ENCODE data around the gene ZNF490.
"Not testable (repeated sequence)": the region's sequence is repeated elsewhere in the genome, so short reads cannot be mapped to it uniquely, and the experiment has no call there.

ZNF490 gene

GRCh38 chr19:12628040-12629022 lies 17.7 kb upstream of the ZNF490 start:
- TF ChIP-seq, protein P1, sequence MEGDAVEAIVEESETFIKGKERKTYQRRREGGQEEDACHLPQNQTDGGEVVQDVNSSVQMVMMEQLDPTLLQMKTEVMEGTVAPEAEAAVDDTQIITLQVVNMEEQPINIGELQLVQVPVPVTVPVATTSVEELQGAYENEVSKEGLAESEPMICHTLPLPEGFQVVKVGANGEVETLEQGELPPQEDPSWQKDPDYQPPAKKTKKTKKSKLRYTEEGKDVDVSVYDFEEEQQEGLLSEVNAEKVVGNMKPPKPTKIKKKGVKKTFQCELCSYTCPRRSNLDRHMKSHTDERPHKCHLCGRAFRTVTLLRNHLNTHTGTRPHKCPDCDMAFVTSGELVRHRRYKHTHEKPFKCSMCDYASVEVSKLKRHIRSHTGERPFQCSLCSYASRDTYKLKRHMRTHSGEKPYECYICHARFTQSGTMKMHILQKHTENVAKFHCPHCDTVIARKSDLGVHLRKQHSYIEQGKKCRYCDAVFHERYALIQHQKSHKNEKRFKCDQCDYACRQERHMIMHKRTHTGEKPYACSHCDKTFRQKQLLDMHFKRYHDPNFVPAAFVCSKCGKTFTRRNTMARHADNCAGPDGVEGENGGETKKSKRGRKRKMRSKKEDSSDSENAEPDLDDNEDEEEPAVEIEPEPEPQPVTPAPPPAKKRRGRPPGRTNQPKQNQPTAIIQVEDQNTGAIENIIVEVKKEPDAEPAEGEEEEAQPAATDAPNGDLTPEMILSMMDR (conservative IDR thresholded peaks at IDR 0.05; ENCODE audit: low read depth, low read length): no peak
- H3K9ac ChIP-seq: no peak overlapping the region
- H3K79me2 ChIP-seq (ENCODE audit: insufficient read depth, low read depth): no peaks in the 10 kb centered on the region
- no peak overlapping the region for H3K4me2 ChIP-seq
- peaks cover 29% of the 10 kb centered on the region; the same call in 1 of the 2 replicates for H3K36me3 ChIP-seq (ENCODE audit: insufficient read depth)
- H3K4me3 ChIP-seq (IDR thresholded peaks at IDR 0.05; ENCODE audit: insufficient read depth, low read depth, low read length): no peak overlapping the region
- no peak overlapping the region for H2AFZ ChIP-seq (ENCODE audit: low read depth)
- H3K4me1 ChIP-seq (ENCODE audit: low read depth, poor library complexity, severe bottlenecking): no peaks in the 10 kb centered on the region
- H3K27ac ChIP-seq: no peak overlapping the region
- H3K27me3 ChIP-seq (ENCODE audit: insufficient read depth, low read depth): no peaks in the 10 kb centered on the region
- H4K20me1 ChIP-seq (ENCODE audit: insufficient read depth): no peaks in the 10 kb centered on the region

DNA sequence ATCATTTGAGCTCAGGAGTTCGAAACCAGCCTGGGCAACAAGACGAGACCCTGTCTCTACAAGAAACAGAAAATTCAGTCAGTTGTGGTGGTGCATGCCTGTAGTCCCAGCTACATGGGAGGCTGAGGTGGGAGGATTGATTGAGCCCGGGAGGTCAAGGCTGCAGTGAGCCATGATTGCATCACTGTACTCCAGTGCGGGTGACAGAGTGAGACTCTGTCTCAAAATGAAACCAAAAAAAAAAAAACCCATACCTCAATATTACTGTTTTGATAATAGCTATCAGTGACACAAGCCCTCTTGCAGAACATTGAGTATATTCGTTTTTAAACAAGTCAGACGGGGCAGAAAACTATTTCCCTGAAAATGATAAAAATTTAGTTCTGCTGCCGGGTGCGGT lies 16.3 kb upstream of the ZNF490 start:
- TF ChIP-seq, protein P1 (conservative IDR thresholded peaks at IDR 0.05; ENCODE audit: low read depth, low read length): no peak
- H3K4me3 ChIP-seq (IDR thresholded peaks at IDR 0.05; ENCODE audit: insufficient read depth, low read depth, low read length): no peak overlapping the region
- no peak overlapping the region for H2AFZ ChIP-seq (ENCODE audit: low read depth)
- H3K4me1 ChIP-seq (ENCODE audit: low read depth, poor library complexity, severe bottlenecking): no peaks in the 10 kb centered on the region
- no peak overlapping the region for H3K4me2 ChIP-seq
- H3K27me3 ChIP-seq (ENCODE audit: insufficient read depth, low read depth): no peaks in the 10 kb centered on the region
- no peaks in the 10 kb centered on the region for H4K20me1 ChIP-seq (ENCODE audit: insufficient read depth)
- H3K36me3 ChIP-seq (ENCODE audit: insufficient read depth): peaks cover 29% of the 10 kb centered on the region; the same call in 1 of the 2 replicates
- H3K9ac ChIP-seq: no peak overlapping the region
- no peak overlapping the region for H3K27ac ChIP-seq
- H3K79me2 ChIP-seq (ENCODE audit: insufficient read depth, low read depth): 0 out of 2 replicates have a peak, but pooled peaks cover 3% of the 10 kb centered on the region

DNA sequence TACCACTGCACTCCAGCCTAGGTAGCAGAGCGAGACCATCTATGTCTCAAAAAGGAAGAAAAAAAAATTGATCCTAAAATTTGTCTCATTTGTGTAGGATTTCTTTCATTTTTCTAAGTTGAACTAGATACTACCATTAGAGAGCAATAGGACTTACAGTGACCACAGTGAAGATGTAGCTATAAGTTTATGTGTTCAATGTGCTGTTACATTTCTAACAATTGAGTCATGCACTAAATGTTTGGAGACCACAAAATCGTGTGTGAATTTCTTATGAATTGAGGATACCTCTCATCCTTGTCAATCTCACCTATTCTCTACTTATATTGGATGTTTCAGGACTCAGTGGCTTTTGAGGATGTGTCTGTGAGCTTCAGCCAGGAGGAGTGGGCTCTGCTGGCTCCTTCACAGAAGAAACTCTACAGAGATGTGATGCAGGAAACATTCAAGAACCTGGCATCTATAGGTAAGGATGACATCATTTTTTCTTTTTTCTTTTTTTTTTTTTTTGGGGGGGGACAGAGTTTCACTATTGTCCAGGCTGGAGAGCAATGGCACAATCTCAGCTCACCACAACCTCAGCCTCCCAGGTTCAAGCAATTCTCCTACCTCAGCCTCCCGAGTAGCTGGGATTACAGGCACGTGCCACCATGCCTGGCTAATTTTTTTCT lies 12.9 kb upstream of the ZNF490 start:
- H3K4me1 ChIP-seq (ENCODE audit: low read depth, poor library complexity, severe bottlenecking): no peaks in the 10 kb centered on the region
- peaks cover 25% of the 10 kb centered on the region; the same call in 1 of the 2 replicates for H3K36me3 ChIP-seq (ENCODE audit: insufficient read depth)

GRCh38 chr19:12621253-12622024 lies 10.8 kb upstream of the ZNF490 start:
- peaks cover 49% of the 10 kb centered on the region; the same call in 1 of the 2 replicates for H3K79me2 ChIP-seq (ENCODE audit: insufficient read depth, low read depth)
- not testable (repeated sequence) for H3K9ac ChIP-seq; H4K20me1 ChIP-seq (ENCODE audit: insufficient read depth); H3K27ac ChIP-seq; H3K4me2 ChIP-seq; H3K27me3 ChIP-seq (ENCODE audit: insufficient read depth, low read depth); H3K4me3 ChIP-seq (IDR thresholded peaks at IDR 0.05; ENCODE audit: insufficient read depth, low read depth, low read length); H2AFZ ChIP-seq (ENCODE audit: low read depth); H3K4me1 ChIP-seq (ENCODE audit: low read depth, poor library complexity, severe bottlenecking)
- H3K36me3 ChIP-seq (ENCODE audit: insufficient read depth): peaks cover 19% of the 10 kb centered on the region; the same call in 1 of the 2 replicates

More for the DNA sequence above, 12.9 kb upstream of the ZNF490 start:
- TF ChIP-seq, protein P1 (conservative IDR thresholded peaks at IDR 0.05; ENCODE audit: low read depth, low read length): no peak
- Histone ChIP-seq H3K27ac (no peak overlapping the region), H3K9ac (no peak overlapping the region), H4K20me1 (ENCODE audit: insufficient read depth) (no peaks in the 10 kb centered on the region), H3K4me2 (no peak overlapping the region), H3K27me3 (ENCODE audit: insufficient read depth, low read depth) (no peaks in the 10 kb centered on the region), H2AFZ (ENCODE audit: low read depth) (no peak overlapping the region), H3K79me2 (ENCODE audit: insufficient read depth, low read depth) (peaks cover 29% of the 10 kb centered on the region; the same call in 1 of the 2 replicates), H3K4me3 (IDR thresholded peaks at IDR 0.05; ENCODE audit: insufficient read depth, low read depth, low read length) (no peak overlapping the region)
